ENCODE results near the gene MNT. TPM values are rescaled to one million over a fixed set of nuclear protein-coding genes. Genes with fewer than 3 reads are reported as not detected.

The MNT gene
- 4.8 and 22.0 TPM in 2 replicates for total RNA-seq

GRCh38 chr17:2400877-2401425, at the start of gene MNT:
Gene MNT, minus strand, starts transcription at chr17:2401060. Its CDS starts 348 bp downstream, at chr17:2400712.

GRCh38 chr17:2336852-2337543, 63.9 kb downstream of the MNT start, which contains the start of gene SGSM2:
Gene SGSM2, plus strand, starts transcription at chr17:2337501. Its CDS starts 188 bp downstream, at chr17:2337689.

GRCh38 chr17:2336215-2336851, 64.5 kb downstream of the MNT start, which contains the start of gene TSR1:
Gene TSR1, minus strand, starts transcription at chr17:2336457. Its CDS starts 30 bp downstream, at chr17:2336427.

Other genes with a start within 250 kb of the MNT start
- gene SMG6, start 97.3 kb downstream of the MNT start, total RNA-seq, result 15.7 and 41.3 TPM in 2 replicates
- 11.3 and 11.7 TPM in 2 replicates for gene SRR, start 97.1 kb downstream of the MNT start, total RNA-seq
- gene TSR1, start 64.6 kb downstream of the MNT start, total RNA-seq, result 92.5 and 98.1 TPM in 2 replicates
- 9.9 and 39.4 TPM in 2 replicates for gene SGSM2, start 63.6 kb downstream of the MNT start, total RNA-seq
- 20.8 and 23.1 TPM in 2 replicates for gene METTL16, start 110.8 kb upstream of the MNT start, total RNA-seq
- gene PAFAH1B1, start 192.6 kb upstream of the MNT start, total RNA-seq, result 129 and 179 TPM in 2 replicates